GM12878 (cell line): ENCODE measurements around the gene RAPGEF1. TPM values are rescaled to one million over a fixed set of nuclear protein-coding genes. Genes with fewer than 3 reads are reported as not detected.

Source experiments
- BACH1 ChIP-seq: fragments of 450-650 bp; IDR thresholded peaks from 2 replicates; pipeline ENCODE4 v1.6.1; 2017; ENCODE audit warnings: mild to moderate bottlenecking, borderline replicate concordance
- BRCA1 ChIP-seq: IDR thresholded peaks from 2 replicates; pipeline ENCODE4 v1.6.1; 2011; ENCODE audit warnings: low read depth, low read length, improper control_type of control experiment
- CREM ChIP-seq: IDR thresholded peaks from 2 replicates; pipeline ENCODE4 v1.6.1; 2014; ENCODE audit warnings: antibody characterized with exemption, low read depth
- E2F8 ChIP-seq: fragments of 450-650 bp; IDR thresholded peaks from 2 replicates; pipeline ENCODE4 v1.6.1; 2018; ENCODE audit warnings: mild to moderate bottlenecking, low read depth, moderate library complexity; ENCODE audit not compliant: partially characterized antibody
- EZH2 ChIP-seq: IDR thresholded peaks from 2 replicates; pipeline ENCODE4 v1.6.1; 2012; ENCODE audit warnings: low read depth, mild to moderate bottlenecking, control low read depth, inconsistent platforms, low read length, borderline replicate concordance; ENCODE audit not compliant: control insufficient read depth
- HDGF ChIP-seq: fragments of 450-650 bp; IDR thresholded peaks from 2 replicates; pipeline ENCODE4 v1.6.1; 2016; ENCODE audit warnings: antibody characterized with exemption
- IKZF2 ChIP-seq, 2 experiments: fragments of 450-650 bp; IDR thresholded peaks; 2 replicates each; pipeline ENCODE4 v1.6.1; 2017; ENCODE audit warnings: mild to moderate bottlenecking in 2 of 2, moderate library complexity in 2 of 2
- IRF3 ChIP-seq: fragments of 450-650 bp; IDR thresholded peaks from 2 replicates; pipeline ENCODE4 v1.6.1; 2014; ENCODE audit warnings: mild to moderate bottlenecking
- MAX ChIP-seq: IDR thresholded peaks from 2 replicates; pipeline ENCODE4 v1.6.1; 2012; ENCODE audit warnings: low read depth, low read length, improper control_type of control experiment
- NR2C2 ChIP-seq: IDR thresholded peaks from 2 replicates; pipeline ENCODE4 v1.6.1; 2011; ENCODE audit warnings: borderline replicate concordance, low read depth; ENCODE audit not compliant: control insufficient read depth, insufficient read length
- NR2F1 ChIP-seq: fragments of 450-650 bp; conservative IDR thresholded peaks from 2 replicates; pipeline ENCODE4 v1.6.1; 2017; ENCODE audit warnings: mild to moderate bottlenecking
- NRF1 ChIP-seq: conservative IDR thresholded peaks from 2 replicates; pipeline ENCODE4 v1.6.1; 2011; ENCODE audit warnings: mild to moderate bottlenecking, low read depth, low read length, improper control_type of control experiment
- PAX8 ChIP-seq: fragments of 450-650 bp; IDR thresholded peaks from 2 replicates; pipeline ENCODE4 v1.6.1; 2017; ENCODE audit warnings: mild to moderate bottlenecking, moderate library complexity
- POU2F2 ChIP-seq: IDR thresholded peaks from 3 replicates; pipeline ENCODE4 v1.6.1; 2011; ENCODE audit warnings: low read depth, mild to moderate bottlenecking, low read length, borderline replicate concordance
- RAD51 ChIP-seq: fragments of 450-650 bp; IDR thresholded peaks from 2 replicates; pipeline ENCODE4 v1.6.1; 2016; ENCODE audit warnings: moderate library complexity, mild to moderate bottlenecking, inconsistent platforms
- RELB ChIP-seq: fragments of 450-650 bp; IDR thresholded peaks from 2 replicates; pipeline ENCODE4 v1.6.1; 2017; ENCODE audit warnings: low read depth, mild to moderate bottlenecking, moderate library complexity
- TAF1 ChIP-seq: IDR thresholded peaks from 2 replicates; pipeline ENCODE4 v1.6.1; 2011; ENCODE audit warnings: mild to moderate bottlenecking, low read depth, low read length, borderline replicate concordance
- USF2 ChIP-seq: IDR thresholded peaks from 2 replicates; pipeline ENCODE4 v1.6.1; 2011; ENCODE audit warnings: low read depth, low read length, improper control_type of control experiment, borderline replicate concordance
- ZBTB40 ChIP-seq: fragments of 450-650 bp; IDR thresholded peaks from 2 replicates; pipeline ENCODE4 v1.6.1; 2016; ENCODE audit warnings: mild to moderate bottlenecking, moderate library complexity, borderline replicate concordance
- polyA plus RNA-seq, 11 experiments: library from polyadenylated mRNA; depleted of rRNA in 4 of 11; unstranded in 6 of 11; stranded (reverse) in 5 of 11; fragments of >200 nt; fragmentation: Nextera tagmentation in 4 of 11; fragmentation: Illumina TruSeq in 1 of 11; extraction: Ambion mirVana in 4 of 11; extraction: Trizol in 1 of 11; gene quantifications; 1 replicate in 1 of 11; 2 replicates in 10 of 11; pipeline versions ENCODE4 v1.2.1 to v1.2.3, GENCODE V29; 2011 to 2016; ENCODE audit warnings: inconsistent platforms in 2 of 11, missing spikeins in 2 of 11, low read depth in 1 of 11
- total RNA-seq, 4 experiments: library from RNA; depleted of rRNA in 3 of 4; stranded (reverse); fragments of >200 nt in 3 of 4; fragmentation: Illumina TruSeq in 1 of 4; extraction: Trizol in 1 of 4; gene quantifications; 2 replicates each; pipeline versions ENCODE4 v1.2.1 to v1.2.3, GENCODE V29; 2013 to 2021

The RAPGEF1 gene
- total and polyA plus RNA-seq, 10 of the 15 experiments (the other 5 are each of a cell fraction or from before 2014, with no cell fraction given) = 0.42 to 113 (median 45.9) TPM

- no peak for TF ChIP-seq E2F8
- no peak for TF ChIP-seq ZBTB40
- peak; percentile 65 for TF ChIP-seq CREM
- peak; percentile 88 to 90 for TF ChIP-seq IKZF2 (IDR thresholded peaks at IDR 0.05)
- peak; percentile 69 for TF ChIP-seq RELB
- no peak for TF ChIP-seq EZH2
- TF ChIP-seq MAX = peak; percentile 34; the same call in 1 of the 2 replicates
- peak; percentile 99 for TF ChIP-seq NR2F1
- TF ChIP-seq RAD51 = peak; percentile 63
- TF ChIP-seq TAF1 = no peak
- TF ChIP-seq USF2 = no peak
- no peak for TF ChIP-seq PAX8
- no peak for TF ChIP-seq NRF1
- no peak for TF ChIP-seq BRCA1
- no peak for TF ChIP-seq BACH1
- TF ChIP-seq IRF3 = no peak
- no peak for TF ChIP-seq HDGF
- TF ChIP-seq POU2F2 = no peak
- TF ChIP-seq NR2C2 = no peak
Observed at GRCh38 chr9:131668439-131669268, 71.2 kb downstream of the RAPGEF1 start (continued).
